Karpas-422 (cell line): ENCODE measurements around the gene RFPL3. TPM values are rescaled to one million over a fixed set of nuclear protein-coding genes. Genes with fewer than 3 reads are reported as not detected.
"Not testable (repeated sequence)": the region's sequence is repeated elsewhere in the genome, so short reads cannot be mapped to it uniquely, and the experiment has no call there.

Source experiments
- DNase-seq: peaks from one replicate; pipeline ENCODE4 v3.0.0-alpha.2; 2015
- H2AFZ ChIP-seq: fragments of 200-600 bp; sonication (generic); 2 replicates; pipeline ENCODE4 v1.6.1; 2014; ENCODE audit warnings: antibody characterized with exemption, low read length, mixed read lengths
- H3K27ac ChIP-seq: fragments of 200-600 bp; sonication (generic); 2 replicates; pipeline ENCODE4 v1.5.1; 2014; ENCODE audit warnings: mild to moderate bottlenecking, low read length, moderate library complexity
- H3K27me3 ChIP-seq: fragments of 200-600 bp; sonication (generic); 2 replicates; pipeline ENCODE4 v1.6.1; 2014; ENCODE audit warnings: low read length, mixed read lengths
- H3K36me3 ChIP-seq: fragments of 200-600 bp; sonication (generic); 2 replicates; pipeline ENCODE4 v1.6.1; 2014; ENCODE audit warnings: low read length, mixed read lengths; ENCODE audit not compliant: insufficient read depth
- H3K4me1 ChIP-seq: fragments of 200-600 bp; sonication (generic); 2 replicates; pipeline ENCODE4 v1.6.1; 2014; ENCODE audit warnings: mild to moderate bottlenecking, low read length, mixed read lengths
- H3K4me2 ChIP-seq: fragments of 200-600 bp; sonication (generic); 2 replicates; pipeline ENCODE4 v1.6.1; 2014; ENCODE audit warnings: low read length, low read depth, mild to moderate bottlenecking; ENCODE audit not compliant: poor library complexity, severe bottlenecking
- H3K4me3 ChIP-seq: fragments of 200-600 bp; sonication (generic); 2 replicates; pipeline ENCODE4 v1.5.1; 2014; ENCODE audit warnings: mild to moderate bottlenecking, antibody characterized with exemption, low read length, mixed read lengths
- H3K79me2 ChIP-seq: fragments of 200-600 bp; sonication (generic); 2 replicates; pipeline ENCODE4 v1.6.1; 2014; ENCODE audit warnings: mild to moderate bottlenecking, low read length, mixed read lengths
- H3K9ac ChIP-seq: fragments of 200-600 bp; sonication (generic); 2 replicates; pipeline ENCODE4 v1.6.0; 2014; ENCODE audit warnings: low read length
- H3K9me2 ChIP-seq: fragments of 200-600 bp; sonication (generic), shearing (Covaris generic); replicated peaks from 2 replicates; pipeline ENCODE4 v1.6.0; 2014; ENCODE audit warnings: mild to moderate bottlenecking, low read length, moderate library complexity; ENCODE audit not compliant: insufficient read depth
- H3K9me3 ChIP-seq: fragments of 300-700, 200-600 bp; sonication (generic); 2 replicates; pipeline ENCODE4 v1.6.1; 2014; ENCODE audit warnings: low read length, mixed read lengths
- H4K20me1 ChIP-seq: fragments of 200-600 bp; sonication (generic); 2 replicates; pipeline ENCODE4 v1.6.1; 2014; ENCODE audit warnings: mild to moderate bottlenecking, antibody characterized with exemption, low read length, low read depth; ENCODE audit not compliant: insufficient read depth
- total RNA-seq: library from RNA; depleted of rRNA; stranded (reverse); fragments of >200 nt; shearing (Covaris generic); gene quantifications from 2 replicates; pipeline ENCODE4 v1.2.3, GENCODE V29; 2014; ENCODE audit warnings: low replicate concordance

Gene RFPL3
- total RNA-seq, 1 experiment from 2014 or later = not detected

GRCh38 chr22:32339190-32340012, 18.3 kb upstream of the RFPL3 start:
- Histone ChIP-seq H2AFZ (no peak overlapping the region), H3K4me2 (no peak overlapping the region), H3K27me3 (no peaks in the 10 kb centered on the region), H3K27ac (no peak overlapping the region), H3K36me3 (no peaks in the 10 kb centered on the region), H3K79me2 (no peaks in the 10 kb centered on the region), H3K4me1 (no peaks in the 10 kb centered on the region), H3K9ac (no peak overlapping the region), H4K20me1 (no peaks in the 10 kb centered on the region), H3K4me3 (no peak overlapping the region), H3K9me3 (no peaks in the 10 kb centered on the region), H3K9me2 (no peaks in the 10 kb centered on the region)
- no peak for DNase-seq

GRCh38 chr22:32340411-32340810, 17.3 kb upstream of the RFPL3 start:
- H3K9ac ChIP-seq = no peak overlapping the region
- no peak overlapping the region for H3K4me2 ChIP-seq
- no peaks in the 10 kb centered on the region for H4K20me1 ChIP-seq
- H3K27ac ChIP-seq = no peak overlapping the region
- no peaks in the 10 kb centered on the region for H3K79me2 ChIP-seq
- H3K27me3 ChIP-seq = no peaks in the 10 kb centered on the region
- H3K36me3 ChIP-seq = no peaks in the 10 kb centered on the region
- no peak overlapping the region for H3K4me3 ChIP-seq
- no peak overlapping the region for H2AFZ ChIP-seq
- no peaks in the 10 kb centered on the region for H3K9me2 ChIP-seq
- no peak for DNase-seq
- H3K4me1 ChIP-seq = no peaks in the 10 kb centered on the region
- no peaks in the 10 kb centered on the region for H3K9me3 ChIP-seq

GRCh38 chr22:32341122-32341740, 16.4 kb upstream of the RFPL3 start:
- no peaks in the 10 kb centered on the region for H3K27me3 ChIP-seq
- no peak overlapping the region for H3K27ac ChIP-seq
- H3K9me3 ChIP-seq = no peaks in the 10 kb centered on the region
- no peak overlapping the region for H2AFZ ChIP-seq
- no peak overlapping the region for H3K9ac ChIP-seq
- H3K79me2 ChIP-seq = no peaks in the 10 kb centered on the region
- H4K20me1 ChIP-seq = no peaks in the 10 kb centered on the region
- no peaks in the 10 kb centered on the region for H3K9me2 ChIP-seq
- H3K36me3 ChIP-seq = no peaks in the 10 kb centered on the region
- H3K4me2 ChIP-seq = no peak overlapping the region
- no peak overlapping the region for H3K4me3 ChIP-seq
- no peak for DNase-seq
- no peaks in the 10 kb centered on the region for H3K4me1 ChIP-seq

- Histone ChIP-seq H3K79me2 (no peaks in the 10 kb centered on the region), H4K20me1 (no peaks in the 10 kb centered on the region), H3K27ac (no peak overlapping the region), H3K9me3 (no peaks in the 10 kb centered on the region), H3K4me2 (no peak overlapping the region), H3K4me1 (no peaks in the 10 kb centered on the region), H3K27me3 (no peaks in the 10 kb centered on the region), H3K9me2 (no peaks in the 10 kb centered on the region), H3K36me3 (no peaks in the 10 kb centered on the region), H3K9ac (no peak overlapping the region), H2AFZ (no peak overlapping the region), H3K4me3 (no peak overlapping the region)
- no peak for DNase-seq
Observed at GRCh38 chr22:32342977-32343376, 14.7 kb upstream of the RFPL3 start.

GRCh38 chr22:32343941-32344340, 13.7 kb upstream of the RFPL3 start:
- no peaks in the 10 kb centered on the region for H3K9me2 ChIP-seq
- H3K79me2 ChIP-seq = no peaks in the 10 kb centered on the region
- no peaks in the 10 kb centered on the region for H4K20me1 ChIP-seq
- H3K27ac ChIP-seq = no peak overlapping the region
- H3K36me3 ChIP-seq = no peaks in the 10 kb centered on the region
- no peak overlapping the region for H3K4me2 ChIP-seq
- H3K9ac ChIP-seq = no peak overlapping the region
- no peak overlapping the region for H3K4me3 ChIP-seq
- H2AFZ ChIP-seq = no peak overlapping the region
- H3K4me1 ChIP-seq = no peaks in the 10 kb centered on the region
- H3K9me3 ChIP-seq = no peaks in the 10 kb centered on the region
- H3K27me3 ChIP-seq = no peaks in the 10 kb centered on the region
- DNase-seq = no peak

- H3K9me2 ChIP-seq = no peaks in the 10 kb centered on the region
- H3K36me3 ChIP-seq = no peaks in the 10 kb centered on the region
- H3K27me3 ChIP-seq = no peaks in the 10 kb centered on the region
- H3K4me1 ChIP-seq = no peaks in the 10 kb centered on the region
- H4K20me1 ChIP-seq = no peaks in the 10 kb centered on the region
- H3K4me2 ChIP-seq = no peak overlapping the region
- DNase-seq = no peak
- no peak overlapping the region for H2AFZ ChIP-seq
- no peaks in the 10 kb centered on the region for H3K79me2 ChIP-seq
- H3K9me3 ChIP-seq = no peaks in the 10 kb centered on the region
- H3K9ac ChIP-seq = no peak overlapping the region
- H3K27ac ChIP-seq = no peak overlapping the region
- H3K4me3 ChIP-seq = no peak overlapping the region
Observed at GRCh38 chr22:32348031-32348611, 9.5 kb upstream of the RFPL3 start.

GRCh38 chr22:32351875-32352274, 5.8 kb upstream of the RFPL3 start:
- not testable (repeated sequence) for H2AFZ ChIP-seq, H3K27ac ChIP-seq, DNase-seq, H3K9ac ChIP-seq, H3K27me3 ChIP-seq, H3K9me2 ChIP-seq, H3K4me3 ChIP-seq, H3K36me3 ChIP-seq, H3K4me2 ChIP-seq, H3K79me2 ChIP-seq, H3K4me1 ChIP-seq, H3K9me3 ChIP-seq, H4K20me1 ChIP-seq

- H3K27ac ChIP-seq = no peak overlapping the region
- H4K20me1 ChIP-seq = no peaks in the 10 kb centered on the region
- H3K4me2 ChIP-seq = no peak overlapping the region
- H3K36me3 ChIP-seq = no peaks in the 10 kb centered on the region
- no peak overlapping the region for H3K9ac ChIP-seq
- DNase-seq = no peak
- H3K79me2 ChIP-seq = no peaks in the 10 kb centered on the region
- no peak overlapping the region for H2AFZ ChIP-seq
- no peaks in the 10 kb centered on the region for H3K4me1 ChIP-seq
- H3K27me3 ChIP-seq = no peaks in the 10 kb centered on the region
- no peaks in the 10 kb centered on the region for H3K9me3 ChIP-seq
- H3K9me2 ChIP-seq = no peaks in the 10 kb centered on the region
- H3K4me3 ChIP-seq = no peak overlapping the region
Observed at GRCh38 chr22:32352681-32353080, 5.0 kb upstream of the RFPL3 start.
